Measurements from ENCODE around the gene GBE1.

DNA sequence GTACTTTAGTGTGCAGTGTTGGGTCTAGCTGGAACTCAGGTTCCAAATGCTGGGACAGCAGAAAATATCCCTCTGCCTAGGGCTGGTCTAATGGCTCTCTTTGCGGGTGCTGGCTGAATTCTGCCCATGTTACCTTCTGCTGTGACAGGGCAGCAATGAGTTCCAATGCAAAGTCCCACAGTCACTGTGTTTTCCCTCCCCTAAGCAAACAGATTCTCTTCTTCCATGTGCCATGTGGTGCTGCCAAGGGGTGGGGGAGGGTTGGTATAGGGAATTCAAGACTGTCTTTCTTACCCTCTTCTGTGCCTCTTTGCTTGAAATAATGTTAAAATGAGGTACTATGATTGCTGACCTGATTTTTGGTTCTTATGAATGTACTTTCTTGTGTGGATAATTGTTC, 229.6 kb downstream of the GBE1 start:
- TF ChIP-seq, protein P1, sequence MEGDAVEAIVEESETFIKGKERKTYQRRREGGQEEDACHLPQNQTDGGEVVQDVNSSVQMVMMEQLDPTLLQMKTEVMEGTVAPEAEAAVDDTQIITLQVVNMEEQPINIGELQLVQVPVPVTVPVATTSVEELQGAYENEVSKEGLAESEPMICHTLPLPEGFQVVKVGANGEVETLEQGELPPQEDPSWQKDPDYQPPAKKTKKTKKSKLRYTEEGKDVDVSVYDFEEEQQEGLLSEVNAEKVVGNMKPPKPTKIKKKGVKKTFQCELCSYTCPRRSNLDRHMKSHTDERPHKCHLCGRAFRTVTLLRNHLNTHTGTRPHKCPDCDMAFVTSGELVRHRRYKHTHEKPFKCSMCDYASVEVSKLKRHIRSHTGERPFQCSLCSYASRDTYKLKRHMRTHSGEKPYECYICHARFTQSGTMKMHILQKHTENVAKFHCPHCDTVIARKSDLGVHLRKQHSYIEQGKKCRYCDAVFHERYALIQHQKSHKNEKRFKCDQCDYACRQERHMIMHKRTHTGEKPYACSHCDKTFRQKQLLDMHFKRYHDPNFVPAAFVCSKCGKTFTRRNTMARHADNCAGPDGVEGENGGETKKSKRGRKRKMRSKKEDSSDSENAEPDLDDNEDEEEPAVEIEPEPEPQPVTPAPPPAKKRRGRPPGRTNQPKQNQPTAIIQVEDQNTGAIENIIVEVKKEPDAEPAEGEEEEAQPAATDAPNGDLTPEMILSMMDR (IDR thresholded peaks at IDR 0.05 in 4 of 5, conservative IDR thresholded peaks at IDR 0.05 in 1 of 5): no peak
- no peak for TF ChIP-seq POLR2A (IDR thresholded peaks at IDR 0.05)

Data from gastrocnemius medialis (tissue), 4 donors.